Fibroblast of skin of scalp (primary cell): ENCODE measurements around the gene OR51L1. TPM values are rescaled to one million over a fixed set of nuclear protein-coding genes. Genes with fewer than 3 reads are reported as not detected.
"Not testable (repeated sequence)": the region's sequence is repeated elsewhere in the genome, so short reads cannot be mapped to it uniquely, and the experiment has no call there.

Experiments
- DNase-seq: peaks from one replicate; pipeline ENCODE4 v3.0.0-alpha.2; 2013
- polyA plus RNA-seq, 2 experiments: library from polyadenylated mRNA; unstranded; fragments of 120-200 nt; gene quantifications; one replicate each; pipeline ENCODE4 v1.2.1, GENCODE V29; 2013; ENCODE audit not compliant: insufficient read length in 2 of 2

OR51L1 gene, protein sequence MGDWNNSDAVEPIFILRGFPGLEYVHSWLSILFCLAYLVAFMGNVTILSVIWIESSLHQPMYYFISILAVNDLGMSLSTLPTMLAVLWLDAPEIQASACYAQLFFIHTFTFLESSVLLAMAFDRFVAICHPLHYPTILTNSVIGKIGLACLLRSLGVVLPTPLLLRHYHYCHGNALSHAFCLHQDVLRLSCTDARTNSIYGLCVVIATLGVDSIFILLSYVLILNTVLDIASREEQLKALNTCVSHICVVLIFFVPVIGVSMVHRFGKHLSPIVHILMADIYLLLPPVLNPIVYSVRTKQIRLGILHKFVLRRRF
- polyA plus RNA-seq (2013, experiment 1 of 2; ENCODE audit: insufficient read length), result not detected
- not detected for polyA plus RNA-seq (2013, experiment 2 of 2; ENCODE audit: insufficient read length)

DNA sequence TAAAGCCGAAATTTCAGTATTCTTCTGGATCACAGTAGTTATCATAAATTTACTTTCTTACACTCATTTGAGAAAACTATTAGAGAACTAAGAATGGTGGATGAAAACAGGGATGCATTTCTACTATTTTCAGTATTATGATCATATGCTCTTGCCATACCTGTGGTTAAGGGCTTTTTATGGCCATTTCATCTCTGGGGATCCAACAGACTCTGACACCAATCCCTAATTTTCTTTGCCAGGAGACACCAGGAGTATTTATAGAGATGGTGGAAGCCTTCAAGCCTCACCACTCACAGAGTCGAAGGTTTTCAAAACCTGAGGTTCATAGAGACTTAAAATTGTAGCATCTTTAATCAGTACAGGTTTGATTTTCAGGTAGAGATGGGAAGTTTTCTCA, at the start of gene OR51L1:
OR51L1 (plus strand) TSS at position 301 of the 400 bp plus-strand sequence. CDS start 4,132 bp downstream, outside the sequence.
- no peak for DNase-seq

DNA sequence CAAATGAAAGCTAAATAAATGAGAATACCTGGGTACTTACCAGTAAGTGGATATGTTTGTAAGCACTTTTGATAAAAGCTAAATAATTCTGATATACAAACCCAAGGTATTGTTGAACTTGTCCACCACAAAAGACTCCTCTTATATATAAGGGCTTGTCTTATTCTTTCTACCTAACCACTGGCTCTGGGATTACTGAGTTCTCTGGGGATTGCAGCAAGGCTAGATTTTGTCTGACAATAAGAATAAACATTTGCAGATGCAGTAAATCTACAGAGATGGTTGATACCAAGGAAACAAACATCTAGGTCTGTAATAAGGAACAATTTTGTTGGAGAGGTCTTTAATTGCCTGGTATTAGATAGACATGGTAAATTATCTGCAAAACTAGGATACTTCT, 47.1 kb upstream of the OR51L1 start, which contains the start of gene OR51A4:
OR51A4 (minus strand) TSS at position 101 of the 400 bp plus-strand sequence. CDS start 505 bp downstream, outside the sequence.
- no peak for DNase-seq

DNA sequence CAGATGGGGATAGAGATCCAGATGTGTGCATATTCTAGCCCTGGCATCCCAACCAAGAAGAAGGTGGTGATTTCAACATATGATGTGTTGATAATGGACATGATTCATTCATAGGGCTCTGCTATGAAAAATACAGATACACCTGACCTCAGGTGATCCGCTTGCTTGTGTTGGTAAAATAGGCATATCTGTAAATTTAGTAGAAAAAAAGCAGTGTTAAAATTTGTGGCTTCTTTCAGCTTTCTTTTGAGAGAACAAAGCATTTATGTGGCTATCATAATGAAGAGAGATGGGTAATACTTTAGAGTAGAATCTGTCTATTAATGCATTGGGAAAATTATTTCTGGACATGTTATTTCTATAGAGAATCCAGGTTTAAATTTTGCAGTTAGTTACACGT, 39.0 kb upstream of the OR51L1 start, which contains the start of gene OR51A2:
OR51A2 (minus strand) TSS at position 101 of the 400 bp plus-strand sequence; CDS start at position 101, 0 bp downstream.
- DNase-seq, result not testable (repeated sequence)

DNA sequence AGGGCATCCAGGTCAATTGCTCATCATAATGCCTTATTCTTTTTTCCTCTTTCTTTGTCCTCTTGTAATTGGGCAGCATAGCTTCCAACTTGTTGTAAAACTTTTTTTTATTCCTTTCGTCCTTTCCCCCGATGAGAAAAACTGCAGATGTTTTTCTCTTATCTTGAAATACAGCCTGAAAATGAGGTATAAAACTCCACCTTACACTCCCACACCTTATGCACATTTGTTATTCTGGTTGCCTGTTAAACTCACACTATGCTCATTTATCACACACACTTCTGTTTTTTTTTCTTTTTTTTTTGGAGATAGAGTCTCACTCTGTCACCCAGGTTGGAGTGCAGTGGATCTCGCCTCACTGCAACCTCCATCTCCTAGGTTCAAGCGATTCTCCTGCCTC, 37.3 kb upstream of the OR51L1 start:
- no peak for DNase-seq

DNA sequence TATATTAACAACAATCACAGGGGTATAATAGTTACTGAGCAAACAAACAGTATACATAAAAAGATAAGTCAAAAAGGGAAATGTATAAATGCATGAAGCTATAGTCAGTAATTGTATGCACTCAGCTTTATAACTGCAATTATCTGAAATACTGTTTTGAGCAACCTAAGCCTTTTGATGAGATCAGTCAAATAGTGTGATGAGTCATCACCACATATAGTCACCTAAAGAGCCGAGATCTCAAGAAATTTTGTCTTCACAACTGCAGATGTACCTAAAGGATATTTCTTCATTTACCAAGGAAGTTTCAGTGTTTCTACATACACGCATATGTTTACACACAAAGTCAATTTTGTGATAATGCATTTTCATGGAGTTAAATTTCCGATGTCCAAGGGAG, 33.8 kb upstream of the OR51L1 start:
- DNase-seq, result no peak

DNA sequence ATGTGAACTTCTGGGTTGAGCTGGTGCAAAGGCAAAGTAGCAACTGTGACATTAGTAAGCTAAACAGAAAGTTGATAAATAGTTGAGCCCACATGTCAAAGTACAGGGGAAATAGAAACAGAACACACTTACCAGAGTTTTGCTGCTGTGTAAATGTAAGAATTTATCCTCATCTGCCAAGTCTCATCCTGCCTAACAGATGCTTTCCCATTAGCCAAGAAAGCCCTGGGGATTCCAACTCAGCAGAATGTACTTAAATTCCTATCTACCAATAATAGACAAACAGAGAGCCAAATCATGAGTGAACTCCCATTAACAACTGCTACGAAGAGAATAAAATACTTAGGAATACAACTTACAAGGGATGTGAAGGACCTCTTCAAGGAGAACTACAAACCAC, 31.8 kb upstream of the OR51L1 start:
- DNase-seq, result no peak

DNA sequence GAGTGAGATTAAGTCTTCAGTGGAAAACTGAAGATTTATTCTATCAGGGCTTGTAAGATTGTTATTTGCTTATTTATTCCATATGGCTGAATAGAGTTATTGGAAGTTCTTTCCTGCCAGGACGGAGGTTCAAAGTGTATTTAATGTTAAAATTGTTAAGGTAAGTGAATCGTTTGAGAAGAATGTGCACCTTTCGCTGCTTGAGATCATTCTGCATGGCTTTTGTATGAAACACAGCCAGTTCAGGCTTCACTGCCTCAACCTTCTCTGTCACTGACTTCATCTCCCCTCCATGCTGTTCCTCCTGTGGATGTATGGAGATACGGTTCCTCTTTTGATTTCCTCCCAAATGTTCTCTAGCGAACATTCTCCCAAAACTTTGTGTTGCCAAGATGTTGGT, 19.2 kb upstream of the OR51L1 start:
- no peak for DNase-seq

DNA sequence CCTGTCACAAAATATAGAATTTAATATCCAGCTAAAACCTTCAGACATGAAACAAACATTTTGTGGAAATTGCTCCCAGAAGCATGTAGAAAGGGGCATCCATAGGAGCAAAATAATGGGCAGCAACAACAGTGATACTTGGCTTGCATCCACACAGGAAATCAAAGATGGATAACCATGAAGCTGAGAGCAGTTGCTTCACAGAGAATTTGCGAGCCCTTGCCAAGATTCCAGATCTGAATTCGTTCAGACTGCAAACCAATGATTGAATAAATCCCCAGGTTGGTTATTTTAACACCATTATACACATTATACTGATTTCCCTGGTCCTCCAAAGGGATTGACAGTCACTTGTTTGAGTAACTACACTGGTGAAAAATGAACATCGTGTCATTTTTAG, 15.6 kb upstream of the OR51L1 start:
- no peak for DNase-seq

DNA sequence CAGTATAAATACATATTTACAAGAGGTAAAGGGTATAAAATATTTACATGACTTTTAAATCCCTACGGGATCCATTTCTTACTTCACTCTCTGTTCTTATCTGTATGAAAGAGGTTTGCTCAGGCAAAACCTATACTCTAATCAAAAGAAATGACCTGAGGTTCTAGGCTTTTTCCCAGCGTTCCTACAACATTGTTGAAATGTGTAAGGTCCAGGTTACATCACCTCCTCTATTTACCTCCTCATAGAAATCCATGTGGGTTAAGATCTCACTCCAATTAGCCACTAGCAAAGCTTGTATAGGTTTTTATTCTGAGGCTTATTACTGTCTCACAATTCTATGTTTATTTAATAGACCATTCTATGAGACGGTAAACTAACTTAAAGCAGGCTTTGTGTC, 12.0 kb upstream of the OR51L1 start:
- no peak for DNase-seq

DNA sequence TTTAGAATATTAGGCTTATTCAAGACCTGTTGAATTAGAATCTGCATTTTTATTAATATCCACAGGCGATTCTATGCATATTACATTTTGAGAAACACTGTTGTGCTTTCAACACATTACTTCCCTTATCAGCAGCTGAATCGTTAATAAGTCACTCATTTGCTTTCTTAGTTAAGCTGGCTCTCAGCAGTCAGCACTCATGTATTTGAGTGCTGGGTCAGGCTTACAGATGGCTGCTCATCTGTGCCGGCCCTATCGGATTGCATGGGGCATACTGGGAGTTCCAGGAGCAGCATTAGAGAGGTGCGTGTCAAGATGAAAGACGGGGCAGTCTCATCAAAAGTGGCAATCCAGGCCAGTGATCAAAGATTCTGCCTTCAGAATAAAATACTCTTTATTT, 10.8 kb upstream of the OR51L1 start:
- no peak for DNase-seq

DNA sequence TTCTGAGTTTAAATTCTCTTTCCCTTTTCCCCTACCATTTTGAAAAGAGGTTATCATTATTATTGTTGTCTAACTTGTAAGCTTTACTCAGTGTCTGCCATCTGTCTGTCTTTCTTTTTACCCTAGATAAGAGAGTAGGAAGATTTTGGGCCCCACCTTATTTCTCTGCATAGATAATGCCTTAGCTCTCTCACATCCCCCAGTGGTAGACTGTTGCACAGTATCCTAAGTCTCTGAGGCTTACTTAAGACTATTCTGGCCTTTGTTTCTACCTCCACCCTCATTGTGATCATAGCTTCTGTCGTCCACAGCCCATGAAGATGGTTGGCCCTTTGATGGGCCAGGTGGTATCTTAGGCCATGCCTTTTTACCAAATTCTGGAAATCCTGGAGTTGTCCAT, 3.6 kb upstream of the OR51L1 start:
- DNase-seq, result no peak

DNA sequence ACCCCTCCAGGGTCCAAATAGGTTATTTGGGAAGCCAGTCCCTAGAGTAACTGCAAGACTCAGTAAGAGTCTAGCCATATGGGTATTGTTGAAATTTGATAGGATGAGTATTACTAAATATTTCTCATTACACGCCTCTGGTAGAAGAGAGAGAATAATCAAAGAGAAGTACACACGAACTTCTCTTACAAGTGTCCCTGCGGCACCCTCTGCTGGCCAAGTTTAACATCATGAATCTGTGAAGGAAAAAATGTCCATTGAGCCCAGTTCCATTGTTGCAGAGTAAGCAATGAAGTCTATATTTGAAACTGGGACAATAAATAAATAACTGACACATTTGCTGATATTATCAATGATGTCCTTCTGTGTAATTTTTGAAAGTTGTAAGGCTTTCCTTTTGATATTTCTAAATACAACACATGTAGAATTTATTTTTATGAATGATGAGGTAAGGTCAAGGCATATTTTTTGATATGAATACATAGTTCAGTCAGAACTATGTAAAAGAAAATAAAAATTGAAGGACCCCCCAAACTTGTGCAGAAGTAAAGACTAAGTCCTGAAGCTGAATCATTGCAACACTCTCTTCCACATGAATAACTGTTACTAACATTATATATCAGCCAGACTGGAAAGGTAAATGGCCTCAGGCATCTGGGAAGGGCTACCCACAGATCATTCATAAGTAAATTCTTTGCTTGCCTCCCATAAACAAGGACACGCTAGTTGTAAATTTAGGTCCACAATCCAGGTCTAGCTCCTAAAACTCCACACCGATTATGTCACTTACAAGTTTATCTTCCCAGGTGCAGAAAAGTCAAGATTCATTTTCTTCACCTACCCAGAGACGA, 10.0 kb downstream of the OR51L1 start:
- peak; percentile 46 for DNase-seq

DNA sequence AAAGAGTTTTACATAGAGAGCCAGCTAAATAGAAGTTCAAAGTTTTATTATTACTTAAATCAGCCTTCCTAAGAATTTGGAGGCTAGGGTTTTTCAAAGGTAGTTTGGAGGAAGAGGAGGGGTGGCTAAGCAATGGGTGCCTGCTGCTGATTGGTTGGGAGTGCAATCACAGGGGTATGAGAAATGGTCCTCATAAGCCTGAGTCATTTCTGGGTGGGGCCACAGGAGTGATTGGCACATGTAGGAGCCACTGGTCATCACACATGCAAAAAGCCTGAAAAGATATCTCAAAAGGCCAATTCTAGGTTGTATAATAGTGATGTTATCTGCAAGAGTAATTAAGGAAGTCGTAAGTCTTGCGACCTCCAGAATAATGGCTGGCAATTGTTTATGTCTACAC, 12.9 kb downstream of the OR51L1 start:
- DNase-seq, result no peak

DNA sequence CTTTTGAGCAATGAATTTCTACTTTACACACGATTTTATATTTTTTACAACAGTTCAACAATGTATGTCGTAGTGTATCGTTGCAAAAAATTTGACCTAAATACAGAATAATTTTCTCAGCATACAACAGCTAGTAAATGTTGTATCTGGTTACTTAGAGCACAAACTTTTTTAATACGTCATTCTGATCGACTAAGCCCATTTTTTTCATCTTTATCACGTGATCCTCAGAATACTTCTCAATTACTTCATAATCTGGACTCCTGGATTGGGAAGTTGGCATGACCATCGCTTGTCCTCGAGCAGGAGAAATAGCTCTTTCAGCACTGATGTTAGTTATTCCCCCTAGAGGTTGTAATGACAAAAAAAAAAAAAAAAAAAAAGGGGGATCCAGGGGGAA, 16.6 kb downstream of the OR51L1 start:
- DNase-seq, result no peak

DNA sequence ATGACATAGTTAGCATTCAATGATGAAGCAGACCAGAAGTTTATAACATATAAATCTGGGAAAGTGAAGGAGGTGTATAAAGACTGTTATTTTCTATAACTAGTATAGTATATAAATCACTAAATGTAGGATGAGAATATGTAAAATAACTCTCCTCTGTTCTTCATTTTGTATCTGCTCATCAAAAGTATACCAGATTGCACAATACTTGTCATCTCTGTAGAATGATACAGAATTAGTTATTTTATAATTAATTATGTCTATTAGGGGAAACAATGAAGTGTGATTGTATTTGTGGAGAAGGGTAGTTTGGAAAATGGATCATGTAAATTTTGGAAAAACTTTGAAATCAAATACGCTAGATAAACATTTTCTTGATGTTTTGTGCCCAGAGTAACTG, 18.4 kb downstream of the OR51L1 start:
- DNase-seq, result no peak

DNA sequence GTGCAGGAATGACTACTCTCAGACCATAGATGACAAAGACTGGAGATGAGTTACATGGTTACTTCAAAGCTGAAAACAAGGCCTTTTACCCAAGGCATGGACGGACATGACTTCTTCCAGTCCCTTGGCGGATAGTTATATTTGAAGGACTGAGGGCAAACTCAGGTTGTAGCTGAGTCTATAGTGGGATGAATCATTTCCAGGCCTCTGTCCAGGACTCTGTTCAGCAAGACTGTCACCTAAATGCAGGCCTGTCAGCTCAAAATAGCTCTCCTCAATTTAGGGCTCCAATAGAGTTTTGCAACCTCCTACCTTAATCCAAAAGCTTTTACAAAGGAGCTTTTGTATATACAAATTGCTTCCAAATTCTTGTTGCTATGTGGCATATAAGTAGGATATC, 27.3 kb downstream of the OR51L1 start:
- no peak for DNase-seq

DNA sequence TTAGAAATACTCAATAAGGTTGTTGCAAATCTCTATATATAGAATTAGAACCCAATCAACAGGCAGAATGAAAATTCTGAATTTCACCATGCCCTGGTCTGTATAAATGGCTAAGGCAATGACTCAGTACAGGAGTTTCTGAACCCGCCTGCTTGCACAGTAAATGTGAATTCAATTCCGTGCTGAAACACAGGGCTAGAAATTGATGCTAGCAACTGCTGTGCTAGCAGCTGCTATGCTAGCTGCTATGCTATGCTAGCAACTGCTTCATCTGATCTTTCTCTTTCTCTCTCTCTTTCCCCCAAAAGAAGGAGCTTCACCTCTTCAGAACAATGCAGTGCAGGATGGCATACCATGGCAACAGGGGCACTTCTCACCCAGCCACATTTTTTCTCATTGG, 42.0 kb downstream of the OR51L1 start:
- no peak for DNase-seq

DNA sequence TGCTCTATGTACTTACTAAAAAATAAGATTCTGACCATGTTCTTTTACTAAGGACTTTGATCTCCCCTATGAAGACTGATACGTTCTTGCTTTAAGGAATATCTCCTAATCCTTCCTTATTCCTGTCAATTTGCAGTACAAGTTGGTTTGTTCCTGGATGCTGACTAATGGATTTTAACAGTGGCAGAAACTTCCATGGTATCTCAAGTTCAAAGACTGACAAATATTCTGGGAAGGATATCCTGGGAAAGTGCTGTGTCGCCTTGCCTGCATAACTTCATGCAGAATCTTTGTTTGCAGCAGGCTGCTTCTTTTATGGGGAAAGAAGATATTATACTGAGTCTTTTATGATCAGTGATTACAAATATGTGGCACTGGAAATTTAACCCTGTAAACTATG, 43.3 kb downstream of the OR51L1 start:
- no peak for DNase-seq

DNA sequence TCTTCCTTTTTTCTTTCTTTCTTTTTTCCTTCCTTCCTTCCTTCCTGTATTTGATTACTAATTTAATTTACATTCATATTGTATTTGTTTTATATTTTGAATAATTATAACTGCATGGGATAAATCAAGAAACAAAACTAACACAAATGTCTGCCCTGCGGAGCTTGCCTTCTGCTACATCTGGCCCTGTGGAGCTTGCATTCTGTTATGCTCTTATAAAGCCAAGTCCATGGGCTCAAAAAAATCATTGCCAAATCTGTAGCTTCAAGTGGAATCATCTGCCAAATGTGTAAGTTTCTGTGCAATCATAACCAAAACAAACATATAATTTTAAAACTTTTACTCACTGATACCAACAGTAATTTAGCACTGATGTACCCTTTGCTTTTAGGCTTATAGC, 43.7 kb downstream of the OR51L1 start:
- no peak for DNase-seq

DNA sequence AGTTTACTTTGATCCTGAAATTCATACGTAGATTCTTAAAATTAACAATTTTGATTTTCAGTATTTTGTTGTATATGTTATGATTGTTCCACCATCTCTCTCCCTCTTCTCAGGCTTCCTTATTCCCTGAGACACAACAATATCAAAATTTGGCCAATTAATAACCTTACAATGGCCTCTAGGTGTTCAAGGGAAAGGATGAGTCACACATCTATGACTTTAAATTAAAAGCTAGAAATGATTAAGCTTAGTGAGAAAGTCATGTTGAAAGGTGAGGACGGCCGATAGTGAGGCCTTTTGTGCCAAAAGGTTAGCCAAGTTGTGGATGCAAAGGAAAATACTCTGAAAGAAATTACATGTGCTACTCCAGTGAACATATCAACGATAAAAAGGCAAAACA, 46.2 kb downstream of the OR51L1 start:
- no peak for DNase-seq

DNA sequence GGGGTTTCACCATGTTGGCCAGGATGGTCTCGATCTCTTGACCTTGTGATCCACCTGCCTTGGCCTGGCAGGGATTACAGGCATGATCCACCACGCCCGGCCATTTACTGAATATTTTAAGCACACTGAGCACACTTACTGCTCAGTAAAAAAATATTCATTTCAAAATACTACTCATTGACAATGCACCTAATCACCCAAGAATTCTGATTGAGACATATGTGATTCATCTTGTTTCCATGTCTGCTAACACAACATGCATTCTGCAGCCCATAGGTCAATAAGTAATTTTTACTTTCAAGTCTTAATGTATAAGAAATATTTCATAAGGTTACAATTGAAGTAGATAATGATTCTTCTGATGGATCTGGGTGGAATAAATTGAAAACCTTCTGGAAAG, 47.4 kb downstream of the OR51L1 start:
- DNase-seq, result no peak

DNA sequence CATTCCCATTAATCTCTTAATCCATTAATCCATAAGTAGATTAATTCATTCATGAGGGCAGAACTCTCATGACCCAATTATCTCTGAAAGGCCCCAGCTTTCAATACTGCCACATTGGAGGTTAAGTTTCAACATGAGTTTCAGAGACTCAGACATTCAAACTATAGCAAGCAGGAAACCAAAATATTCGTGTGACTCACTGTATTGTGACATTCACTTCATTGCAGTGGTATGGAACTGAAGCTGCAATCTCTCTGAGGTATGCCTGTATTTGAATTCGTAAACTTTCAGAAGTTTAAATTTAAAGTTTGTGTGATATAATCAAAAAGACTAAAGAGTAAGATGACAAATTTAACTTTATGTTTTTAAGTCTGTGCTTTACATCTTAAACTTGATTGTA, 48.7 kb downstream of the OR51L1 start:
- peak; percentile 42 for DNase-seq

DNA sequence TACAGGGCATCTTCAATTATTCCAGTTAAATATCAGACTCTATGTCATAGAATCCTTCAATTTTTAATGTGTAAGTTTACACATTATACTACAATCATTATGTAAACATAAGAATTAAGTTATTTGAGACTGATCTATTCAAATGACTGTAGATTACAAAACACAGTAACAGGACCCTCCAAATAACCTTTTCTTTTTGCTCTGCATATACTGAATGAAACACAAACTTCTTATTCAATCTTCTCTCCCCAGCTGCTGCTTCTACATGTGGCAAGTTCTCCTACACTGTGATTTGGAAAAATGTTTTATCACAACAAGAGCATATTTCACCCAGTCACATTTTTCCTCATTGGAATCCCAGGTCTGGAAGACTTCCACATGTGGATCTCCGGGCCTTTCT, 51.6 kb downstream of the OR51L1 start, which contains the start of gene OR52J3:
OR52J3 (plus strand) TSS at position 301 of the 400 bp plus-strand sequence; CDS start at position 301, 0 bp downstream.
- DNase-seq, result no peak
